Measurements from ENCODE around the gene PHF2.

The PHF2 gene

GRCh38 chr9:93682155-93682968 is 106.0 kb downstream of the PHF2 start:
- DNase-seq, result peak; percentile 15 to 37

- no peak for DNase-seq
Observed at GRCh38 chr9:93683331-93684134, 107.1 kb downstream of the PHF2 start.

GRCh38 chr9:93684161-93684765 is 107.9 kb downstream of the PHF2 start:
- no peak for DNase-seq

- no peak for DNase-seq
Observed at GRCh38 chr9:93684806-93685543, 108.6 kb downstream of the PHF2 start.

- no peak for DNase-seq
Observed at GRCh38 chr9:93686127-93686879, 109.9 kb downstream of the PHF2 start.

GRCh38 chr9:93686880-93687236 is 110.5 kb downstream of the PHF2 start:
- DNase-seq, result no peak

- DNase-seq, result no peak
Observed at GRCh38 chr9:93690618-93691017, 114.2 kb downstream of the PHF2 start.

GRCh38 chr9:93693129-93693528 is 116.7 kb downstream of the PHF2 start:
- no peak for DNase-seq

GRCh38 chr9:93697352-93698139 is 121.2 kb downstream of the PHF2 start:
- no peak for DNase-seq

- no peak for DNase-seq
Observed at GRCh38 chr9:93698140-93698908, 121.9 kb downstream of the PHF2 start.

GRCh38 chr9:93699650-93700049 is 123.3 kb downstream of the PHF2 start:
- no peak for DNase-seq

- no peak for DNase-seq
Observed at GRCh38 chr9:93701494-93702218, 125.3 kb downstream of the PHF2 start.

GRCh38 chr9:93702261-93702660 is 125.9 kb downstream of the PHF2 start:
- no peak for DNase-seq

- DNase-seq, result no peak
Observed at GRCh38 chr9:93708289-93708986, 132.1 kb downstream of the PHF2 start.

- DNase-seq, result no peak
Observed at GRCh38 chr9:93708987-93709302, 132.6 kb downstream of the PHF2 start.

- no peak for DNase-seq
Observed at GRCh38 chr9:93709600-93710369, 133.4 kb downstream of the PHF2 start.

- no peak for DNase-seq
Observed at GRCh38 chr9:93710370-93710723, 134.0 kb downstream of the PHF2 start.

- DNase-seq, result no peak
Observed at GRCh38 chr9:93711002-93711401, 134.6 kb downstream of the PHF2 start.

GRCh38 chr9:93712896-93713295 is 136.5 kb downstream of the PHF2 start:
- DNase-seq, result no peak

All from AML-193 (cell line).